K562 (cell line): Measurements from ENCODE around the gene VPS35. TPM values are rescaled to one million over a fixed set of nuclear protein-coding genes. Genes with fewer than 3 reads are reported as not detected.

Experiments used
- ATAC-seq: fragments of 200-7000 bp; cut with Tn5 transposase; 3 replicates; pipeline ENCODE4 v1.9.1; 2020; ENCODE audit warnings: moderate library complexity
- BruUV-seq: library from RNA; stranded (reverse); fragments of 400-500 nt; replicated peaks from 2 replicates; lab custom pipeline; 2021; lab: Mats Ljungman, UMichigan
- CTCF ChIA-PET: fragments of 300-600 bp; formaldehyde crosslinking; extraction: SDS; loops from one replicate; lab custom pipeline; 2021; ENCODE audit warnings: low intra/inter-chr PET ratio; lab: Yijun Ruan, JAX
- POLR2A ChIA-PET: fragments of 300-600, 350-650 bp; sonication (Branson Sonifier 250); formaldehyde crosslinking; extraction: SDS; loops from one replicate; lab custom pipeline; 2021; ENCODE audit warnings: antibody characterized with exemption, inconsistent platforms; lab: Yijun Ruan, JAX
- DNase-seq, 4 experiments: peaks; one replicate each; pipeline versions ENCODE4 v3.0.0 to v3.0.0-alpha.2; 2011 to 2018; ENCODE audit warnings: low spot score in 3 of 4, mixed read lengths in 3 of 4; ENCODE audit errors: extremely low read depth in 1 of 4
- FAIRE-seq: peaks from 2 replicates; lab custom pipeline; 2011; peaks lifted over from hg19 to GRCh38; lab: Jason Lieb, UNC
- H2AFZ ChIP-seq: 2 replicates; pipeline ENCODE4 v1.6.0; 2011; ENCODE audit warnings: low read depth, low read length, control low read depth, inconsistent platforms
- H3K27ac ChIP-seq: fragments of 200-600 bp; 3 replicates; pipeline ENCODE4 v1.8.0; 2011; ENCODE audit warnings: low read depth, mild to moderate bottlenecking, control low read depth, inconsistent platforms, low read length, moderate library complexity, mixed read lengths; ENCODE audit errors: extremely low read depth
- H3K27me3 ChIP-seq, 2 experiments: fragments of 300-600 bp in 1 of 2; 2 replicates in 1 of 2; 3 replicates in 1 of 2; pipeline versions ENCODE4 v1.6.0 to v1.8.0; 2011; ENCODE audit warnings: inconsistent platforms in 2 of 2, low read length in 2 of 2, mild to moderate bottlenecking in 1 of 2, mixed read lengths in 1 of 2, moderate library complexity in 1 of 2; ENCODE audit not compliant: control insufficient read depth in 2 of 2, insufficient read depth in 2 of 2
- H3K36me3 ChIP-seq: fragments of 300-600 bp; 3 replicates; pipeline ENCODE4 v1.8.0; 2011; ENCODE audit warnings: mild to moderate bottlenecking, low read length, inconsistent platforms; ENCODE audit not compliant: control insufficient read depth, insufficient read depth
- H3K4me1 ChIP-seq, 2 experiments: fragments of 200-600 bp in 1 of 2; replicated peaks in 1 of 2; 2 replicates in 1 of 2; 3 replicates in 1 of 2; pipeline versions ENCODE4 v1.5.1 to v1.8.0; 2011; ENCODE audit warnings: inconsistent platforms in 2 of 2, low read length in 2 of 2, mild to moderate bottlenecking in 1 of 2, mixed read lengths in 1 of 2, moderate library complexity in 1 of 2; ENCODE audit not compliant: control insufficient read depth in 2 of 2, insufficient read depth in 2 of 2
- H3K4me2 ChIP-seq: 2 replicates; pipeline ENCODE4 v1.6.1; 2011; ENCODE audit warnings: low read length, control low read depth, inconsistent platforms, mixed read lengths; ENCODE audit not compliant: insufficient read depth
- H3K4me3 ChIP-seq: fragments of 200-600 bp; sonication (generic), shearing (Covaris generic); 2 replicates; pipeline ENCODE4 v1.5.1; 2016; ENCODE audit warnings: control low read depth, inconsistent platforms
- H3K79me2 ChIP-seq: fragments of 200-600 bp; 3 replicates; pipeline ENCODE4 v1.8.0; 2011; ENCODE audit warnings: low read length, inconsistent platforms; ENCODE audit not compliant: control insufficient read depth, insufficient read depth
- H3K9ac ChIP-seq, 2 experiments: 2 replicates each; pipeline versions ENCODE4 v1.6.0 to v1.6.1; 2011; ENCODE audit warnings: low read depth in 2 of 2, low read length in 2 of 2, control low read depth in 1 of 2, inconsistent platforms in 1 of 2, mild to moderate bottlenecking in 1 of 2, mixed read lengths in 1 of 2; ENCODE audit not compliant: insufficient read depth in 1 of 2
- H3K9me1 ChIP-seq: one replicate; pipeline ENCODE4 v1.6.0; 2011; ENCODE audit warnings: inconsistent platforms, mild to moderate bottlenecking, low read length, moderate library complexity; ENCODE audit not compliant: control insufficient read depth, insufficient read depth
- H3K9me3 ChIP-seq: replicated peaks from 2 replicates; pipeline ENCODE4 v1.5.1; 2011; ENCODE audit warnings: low read depth, low read length, inconsistent platforms; ENCODE audit not compliant: control insufficient read depth, insufficient read depth
- H4K20me1 ChIP-seq: replicated peaks from 2 replicates; pipeline ENCODE4 v1.6.1; 2011; ENCODE audit warnings: low read length, inconsistent platforms, mixed read lengths; ENCODE audit not compliant: control insufficient read depth, insufficient read depth
- BRCA1 ChIP-seq, 2 experiments: fragments of 450-650 bp in 1 of 2; sonication (generic) in 1 of 2; formaldehyde crosslinking in 1 of 2; IDR thresholded peaks; 2 replicates each; pipeline versions ENCODE4 v1.5.0 to v1.6.1; 2017 to 2020; ENCODE audit warnings: mild to moderate bottlenecking in 1 of 2, missing genetic modification reagents in 1 of 2
- CHD4 ChIP-seq: fragments of 200-600 bp; sonication (generic); IDR thresholded peaks from 3 replicates; pipeline ENCODE4 v1.6.1; 2012; ENCODE audit warnings: low read depth, mild to moderate bottlenecking, mixed read lengths, low read length, inconsistent platforms; ENCODE audit not compliant: insufficient read depth, insufficient replicate concordance, poor library complexity, severe bottlenecking
- CREM ChIP-seq: IDR thresholded peaks from 2 replicates; pipeline ENCODE4 v1.6.1; 2014; ENCODE audit warnings: antibody characterized with exemption, low read depth
- HDGF ChIP-seq: fragments of 450-650 bp; IDR thresholded peaks from 2 replicates; pipeline ENCODE4 v1.6.1; 2016
- HNRNPL ChIP-seq: fragments of 200-400 bp; formaldehyde crosslinking; IDR thresholded peaks from 2 replicates; pipeline ENCODE4 v1.6.1; 2017; ENCODE audit warnings: low read depth, mild to moderate bottlenecking, low read length
- ILK ChIP-seq: fragments of 450-650 bp; IDR thresholded peaks from 2 replicates; pipeline ENCODE4 v1.6.1; 2016; ENCODE audit warnings: missing genetic modification characterization, low read depth, mild to moderate bottlenecking, missing compliant biosample characterization, moderate library complexity, borderline replicate concordance
- MTA1 ChIP-seq: fragments of 450-650 bp; IDR thresholded peaks from 2 replicates; pipeline ENCODE4 v1.6.1; 2017; ENCODE audit warnings: borderline replicate concordance
- NFE2L1 ChIP-seq: fragments of 450-650 bp; IDR thresholded peaks from 2 replicates; pipeline ENCODE4 v1.6.1; 2016; ENCODE audit warnings: missing genetic modification characterization, low read depth, mild to moderate bottlenecking, missing compliant biosample characterization, moderate library complexity, borderline replicate concordance
- POLR2AphosphoS5 ChIP-seq: IDR thresholded peaks from 2 replicates; pipeline ENCODE4 v1.6.1; 2011; ENCODE audit warnings: mild to moderate bottlenecking, low read depth, low read length, moderate library complexity; ENCODE audit not compliant: control insufficient read depth, insufficient read depth
- SAP30 ChIP-seq: fragments of 200-600 bp; sonication (generic); IDR thresholded peaks from 2 replicates; pipeline ENCODE4 v1.6.1; 2012; ENCODE audit warnings: borderline replicate concordance, low read depth, mild to moderate bottlenecking, moderate library complexity, low read length, control low read depth, inconsistent platforms; ENCODE audit not compliant: insufficient read depth, poor library complexity, severe bottlenecking
- SREBF1 ChIP-seq: fragments of 150-350 bp; IDR thresholded peaks from 2 replicates; pipeline ENCODE4 v1.6.1; 2014; ENCODE audit warnings: antibody characterized with exemption, low read depth, low read length, borderline replicate concordance
- U2AF2 ChIP-seq: fragments of 200-400 bp; formaldehyde crosslinking; optimal IDR thresholded peaks from 2 replicates; pipeline ENCODE3; 2017; ENCODE audit warnings: low read depth, mild to moderate bottlenecking, low read length
- ZFX ChIP-seq: sonication (generic); formaldehyde crosslinking; IDR thresholded peaks from 2 replicates; pipeline ENCODE4 v1.8.0; 2022; ENCODE audit warnings: mild to moderate bottlenecking, missing genetic modification reagents, moderate library complexity
- ZNF239 ChIP-seq: fragments of 250-450 bp; sonication (Bioruptor Pico); IDR thresholded peaks from 2 replicates; pipeline ENCODE4 v1.4.0; 2020; ENCODE audit warnings: mild to moderate bottlenecking
- WGBS: fragments of 100-300 bp; shearing (Covaris generic); methylation state at CpG from one replicate; pipeline ENCODE4 v1.1.6; 2016; ENCODE audit warnings: low coverage, mixed read lengths; ENCODE audit not compliant: insufficient coverage; ENCODE audit errors: missing lambda C conversion rate; 5-methylcytosine and 5-hydroxymethylcytosine counted together
- in situ Hi-C: fragments of 300-500 bp; cut with MboI; formaldehyde crosslinking; loops from 4 replicates; pipeline ENCODE4 v1.15.0; 2018; ENCODE audit warnings: inconsistent platforms, mixed read lengths
- intact Hi-C: fragments of 100-400 bp; cut with micrococcal nuclease; formaldehyde crosslinking; loops from 2 replicates; pipeline ENCODE4 v1.14.2; 2022
- polyA plus RNA-seq, 8 experiments: library from polyadenylated mRNA; depleted of rRNA in 4 of 8; stranded (reverse) in 5 of 8; unstranded in 3 of 8; fragments of >200 nt; fragmentation: Nextera tagmentation in 2 of 8; fragmentation: Illumina TruSeq in 1 of 8; extraction: Ambion mirVana in 2 of 8; extraction: Trizol in 1 of 8; gene quantifications; 2 replicates each; pipeline versions ENCODE4 v1.2.1 to v1.2.3, GENCODE V29; 2011 to 2014; ENCODE audit warnings: inconsistent platforms in 1 of 8, missing spikeins in 1 of 8
- total RNA-seq, 7 experiments: library from RNA; depleted of rRNA in 6 of 7; stranded (reverse); fragments of >200 nt in 6 of 7; fragmentation: Illumina TruSeq in 2 of 7; extraction: Trizol in 2 of 7; gene quantifications; 2 replicates each; pipeline versions ENCODE4 v1.2.1 to v1.2.3, GENCODE V29; 2011 to 2021; ENCODE audit warnings: low replicate concordance in 1 of 7
- TF ChIP-seq, protein P1 (sequence below): sonication (generic); formaldehyde crosslinking; IDR thresholded peaks from 2 replicates; pipeline ENCODE4 v1.8.1; 2023; ENCODE audit warnings: mild to moderate bottlenecking, missing genetic modification reagents
- TF ChIP-seq, protein P2 (sequence below): sonication (generic); formaldehyde crosslinking; IDR thresholded peaks from 2 replicates; pipeline ENCODE4 v1.9.0; 2022; ENCODE audit warnings: mild to moderate bottlenecking, missing genetic modification reagents
- TF ChIP-seq, protein P3 (sequence below): fragments of 250-450 bp; sonication (Bioruptor Pico); IDR thresholded peaks from 2 replicates; pipeline ENCODE4 v1.4.0; 2020; ENCODE audit warnings: mild to moderate bottlenecking, moderate library complexity

The VPS35 gene
- total and polyA plus RNA-seq, 9 of the 15 experiments (the other 6 are each of a cell fraction or from before 2014, with no cell fraction given): 32.7 to 131 (median 66.2) TPM

DNA sequence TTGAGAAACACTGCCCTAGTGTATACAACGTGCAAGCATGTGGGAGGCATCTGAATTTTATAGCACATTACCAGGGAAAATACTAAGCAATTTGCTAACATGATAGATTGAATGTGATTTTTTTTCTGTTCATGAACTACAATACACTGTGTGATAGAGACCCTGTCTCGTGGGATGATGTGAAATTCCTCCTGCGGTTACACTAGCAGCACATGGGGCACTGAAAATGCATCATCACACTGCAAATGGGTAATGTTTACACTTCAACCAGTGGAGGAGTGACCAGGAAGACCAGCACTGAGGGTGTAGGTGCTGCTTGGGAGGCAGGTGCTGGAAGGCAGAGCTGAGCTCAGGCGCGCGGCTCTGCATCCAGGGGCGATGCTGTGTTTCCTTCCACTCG is 29.2 kb upstream of the VPS35 start:
- Histone ChIP-seq H3K9me3 (no peaks in the 10 kb centered on the region), H4K20me1 (0 out of 2 replicates have a peak, but pooled peaks cover 3% of the 10 kb centered on the region), H2AFZ (no peak overlapping the region), H3K27me3 (no peaks in the 10 kb centered on the region), H3K9ac (no peak overlapping the region), H3K4me3 (no peak overlapping the region), H3K36me3 (no peaks in the 10 kb centered on the region), H3K79me2 (no peaks in the 10 kb centered on the region), H3K4me2 (no peak overlapping the region), H3K9me1 (no peaks in the 10 kb centered on the region), H3K4me1 (no peaks in the 10 kb centered on the region), H3K27ac (no peak overlapping the region)
- in situ Hi-C loops (no loop called here), intact Hi-C loops (no loop called here)
- no TSS peak for BruUV-seq
- POLR2A ChIA-PET: no interaction called here
- no peak for DNase-seq
- no peak for FAIRE-seq
- CTCF ChIA-PET: no interaction called here
- TF ChIP-seq, protein P1, sequence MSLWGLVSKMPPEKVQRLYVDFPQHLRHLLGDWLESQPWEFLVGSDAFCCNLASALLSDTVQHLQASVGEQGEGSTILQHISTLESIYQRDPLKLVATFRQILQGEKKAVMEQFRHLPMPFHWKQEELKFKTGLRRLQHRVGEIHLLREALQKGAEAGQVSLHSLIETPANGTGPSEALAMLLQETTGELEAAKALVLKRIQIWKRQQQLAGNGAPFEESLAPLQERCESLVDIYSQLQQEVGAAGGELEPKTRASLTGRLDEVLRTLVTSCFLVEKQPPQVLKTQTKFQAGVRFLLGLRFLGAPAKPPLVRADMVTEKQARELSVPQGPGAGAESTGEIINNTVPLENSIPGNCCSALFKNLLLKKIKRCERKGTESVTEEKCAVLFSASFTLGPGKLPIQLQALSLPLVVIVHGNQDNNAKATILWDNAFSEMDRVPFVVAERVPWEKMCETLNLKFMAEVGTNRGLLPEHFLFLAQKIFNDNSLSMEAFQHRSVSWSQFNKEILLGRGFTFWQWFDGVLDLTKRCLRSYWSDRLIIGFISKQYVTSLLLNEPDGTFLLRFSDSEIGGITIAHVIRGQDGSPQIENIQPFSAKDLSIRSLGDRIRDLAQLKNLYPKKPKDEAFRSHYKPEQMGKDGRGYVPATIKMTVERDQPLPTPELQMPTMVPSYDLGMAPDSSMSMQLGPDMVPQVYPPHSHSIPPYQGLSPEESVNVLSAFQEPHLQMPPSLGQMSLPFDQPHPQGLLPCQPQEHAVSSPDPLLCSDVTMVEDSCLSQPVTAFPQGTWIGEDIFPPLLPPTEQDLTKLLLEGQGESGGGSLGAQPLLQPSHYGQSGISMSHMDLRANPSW (CRISPR knock-in tag): no peak
- no peak for TF ChIP-seq CHD4
- no peak for TF ChIP-seq HNRNPL
- TF ChIP-seq BRCA1 (IDR thresholded peaks at IDR 0.05): no peak
- TF ChIP-seq BRCA1 (CRISPR knock-in tag; IDR thresholded peaks at IDR 0.05): no peak
- TF ChIP-seq ILK (tag): no peak
- TF ChIP-seq, protein P2, sequence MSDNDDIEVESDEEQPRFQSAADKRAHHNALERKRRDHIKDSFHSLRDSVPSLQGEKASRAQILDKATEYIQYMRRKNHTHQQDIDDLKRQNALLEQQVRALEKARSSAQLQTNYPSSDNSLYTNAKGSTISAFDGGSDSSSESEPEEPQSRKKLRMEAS (CRISPR knock-in tag): no peak
- TF ChIP-seq, protein P3, sequence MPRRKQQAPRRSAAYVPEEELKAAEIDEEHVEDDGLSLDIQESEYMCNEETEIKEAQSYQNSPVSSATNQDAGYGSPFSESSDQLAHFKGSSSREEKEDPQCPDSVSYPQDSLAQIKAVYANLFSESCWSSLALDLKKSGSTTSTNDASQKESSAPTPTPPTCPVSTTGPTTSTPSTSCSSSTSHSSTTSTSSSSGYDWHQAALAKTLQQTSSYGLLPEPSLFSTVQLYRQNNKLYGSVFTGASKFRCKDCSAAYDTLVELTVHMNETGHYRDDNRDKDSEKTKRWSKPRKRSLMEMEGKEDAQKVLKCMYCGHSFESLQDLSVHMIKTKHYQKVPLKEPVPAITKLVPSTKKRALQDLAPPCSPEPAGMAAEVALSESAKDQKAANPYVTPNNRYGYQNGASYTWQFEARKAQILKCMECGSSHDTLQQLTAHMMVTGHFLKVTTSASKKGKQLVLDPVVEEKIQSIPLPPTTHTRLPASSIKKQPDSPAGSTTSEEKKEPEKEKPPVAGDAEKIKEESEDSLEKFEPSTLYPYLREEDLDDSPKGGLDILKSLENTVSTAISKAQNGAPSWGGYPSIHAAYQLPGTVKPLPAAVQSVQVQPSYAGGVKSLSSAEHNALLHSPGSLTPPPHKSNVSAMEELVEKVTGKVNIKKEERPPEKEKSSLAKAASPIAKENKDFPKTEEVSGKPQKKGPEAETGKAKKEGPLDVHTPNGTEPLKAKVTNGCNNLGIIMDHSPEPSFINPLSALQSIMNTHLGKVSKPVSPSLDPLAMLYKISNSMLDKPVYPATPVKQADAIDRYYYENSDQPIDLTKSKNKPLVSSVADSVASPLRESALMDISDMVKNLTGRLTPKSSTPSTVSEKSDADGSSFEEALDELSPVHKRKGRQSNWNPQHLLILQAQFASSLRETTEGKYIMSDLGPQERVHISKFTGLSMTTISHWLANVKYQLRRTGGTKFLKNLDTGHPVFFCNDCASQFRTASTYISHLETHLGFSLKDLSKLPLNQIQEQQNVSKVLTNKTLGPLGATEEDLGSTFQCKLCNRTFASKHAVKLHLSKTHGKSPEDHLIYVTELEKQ (CRISPR knock-in tag): no peak
- no peak for TF ChIP-seq MTA1
- TF ChIP-seq POLR2AphosphoS5: no peak
- no peak for TF ChIP-seq ZNF239
- no peak for TF ChIP-seq HDGF
- no peak for TF ChIP-seq ZFX (CRISPR knock-in tag)
- TF ChIP-seq SREBF1: no peak
- TF ChIP-seq SAP30: no peak
- no peak for TF ChIP-seq CREM
- no peak for TF ChIP-seq NFE2L1
- no peak for TF ChIP-seq U2AF2
- WGBS: 60% methylated on average over 8 of the region's 8 CpGs
- no peak; the same call in 2 of the 3 replicates for ATAC-seq
